LHCN-M2 (cell line): ENCODE measurements around the gene NFIB. TPM values are rescaled to one million over a fixed set of nuclear protein-coding genes. Genes with fewer than 3 reads are reported as not detected.

Experiments
- DNase-seq: peaks from one replicate; pipeline ENCODE4 v3.0.0-alpha.2; 2012; ENCODE audit warnings: low read depth
- total RNA-seq: library from RNA; depleted of rRNA; stranded (reverse); fragments of >200 nt; gene quantifications from 2 replicates; pipeline ENCODE4 v1.2.3, GENCODE V29; 2014

NFIB gene
- total RNA-seq, 1 experiment from 2014 or later, result 13.0 TPM

GRCh38 chr9:14307989-14308852 is 5.7 kb downstream of the NFIB start:
- DNase-seq, result no peak

- DNase-seq, result no peak
Measured at GRCh38 chr9:14306672-14307660, 7.0 kb downstream of the NFIB start.

GRCh38 chr9:14306188-14306587 is 7.8 kb downstream of the NFIB start:
- DNase-seq, result no peak

GRCh38 chr9:14304259-14304658 is 9.7 kb downstream of the NFIB start:
- no peak for DNase-seq

GRCh38 chr9:14303521-14303920 is 10.4 kb downstream of the NFIB start:
- no peak for DNase-seq

- no peak for DNase-seq
Measured at GRCh38 chr9:14303100-14303499, 10.8 kb downstream of the NFIB start.

GRCh38 chr9:14302405-14302804 is 11.5 kb downstream of the NFIB start:
- DNase-seq, result peak; percentile 64

GRCh38 chr9:14301583-14302021 is 12.3 kb downstream of the NFIB start:
- DNase-seq, result no peak

GRCh38 chr9:14301006-14301405 is 12.9 kb downstream of the NFIB start:
- DNase-seq, result no peak

GRCh38 chr9:14300588-14300987 is 13.4 kb downstream of the NFIB start:
- DNase-seq, result no peak

- DNase-seq, result no peak
Measured at GRCh38 chr9:14300040-14300439, 13.9 kb downstream of the NFIB start.

GRCh38 chr9:14298601-14299022 is 15.3 kb downstream of the NFIB start:
- no peak for DNase-seq

GRCh38 chr9:14296495-14297113 is 17.3 kb downstream of the NFIB start:
- no peak for DNase-seq

GRCh38 chr9:14294659-14295058 is 19.3 kb downstream of the NFIB start:
- no peak for DNase-seq

- no peak for DNase-seq
Measured at GRCh38 chr9:14293801-14294200, 20.1 kb downstream of the NFIB start.

- DNase-seq, result no peak
Measured at GRCh38 chr9:14292181-14292739, 21.7 kb downstream of the NFIB start.

- DNase-seq, result no peak
Measured at GRCh38 chr9:14289916-14290315, 24.0 kb downstream of the NFIB start.

GRCh38 chr9:14288433-14288832 is 25.5 kb downstream of the NFIB start:
- no peak for DNase-seq

GRCh38 chr9:14286121-14286520 is 27.8 kb downstream of the NFIB start:
- no peak for DNase-seq

- no peak for DNase-seq
Measured at GRCh38 chr9:14283276-14283675, 30.7 kb downstream of the NFIB start.

- DNase-seq, result no peak
Measured at GRCh38 chr9:14281876-14282275, 32.1 kb downstream of the NFIB start.
